Measurements from ENCODE around the gene MAPK1IP1L. TPM values are rescaled to one million over a fixed set of nuclear protein-coding genes. Genes with fewer than 3 reads are reported as not detected.

MAPK1IP1L gene
- total and polyA plus RNA-seq, 4 donors: 28.2 to 101 (median 62.7) TPM

DNA sequence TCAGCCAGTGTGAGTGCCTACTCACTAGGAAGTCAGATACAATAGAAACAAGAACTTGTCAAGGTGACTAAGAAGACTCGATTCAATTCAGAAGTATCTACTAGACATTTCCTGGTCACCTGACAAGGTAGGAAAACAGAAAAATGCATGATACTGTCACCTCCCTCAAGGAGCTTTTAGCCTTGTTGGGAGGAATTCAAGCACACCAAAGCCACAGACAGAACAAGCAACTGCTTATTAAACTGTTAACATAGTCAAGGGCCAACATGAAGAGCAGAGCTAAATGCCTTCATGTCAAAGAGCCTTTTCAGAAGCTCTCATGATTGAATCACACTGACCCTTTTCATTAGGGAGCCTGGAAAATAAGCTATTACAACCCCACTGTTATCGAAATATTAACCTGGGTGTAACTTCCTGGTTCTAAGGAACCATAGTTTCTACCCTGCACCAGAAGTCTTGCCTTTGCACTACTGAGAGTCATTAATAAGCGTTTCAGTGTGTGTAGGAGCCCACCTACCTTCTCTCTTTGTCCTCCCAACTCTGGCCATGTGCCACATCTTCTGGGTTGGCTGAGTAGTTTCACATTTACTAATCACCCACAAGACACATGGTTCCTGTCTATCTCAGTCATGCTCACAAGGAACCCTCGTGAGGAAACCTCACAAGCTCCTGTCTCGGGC lies 46.6 kb downstream of the MAPK1IP1L start:
- ATAC-seq (ENCODE audit: low FRiP score) (no peak), DNase-seq (peak in 1 of 2 donors; percentile 71)
- H3K27ac ChIP-seq (ENCODE audit: low read depth in 1 of 2, low read length in 2 of 2): no peak overlapping the region
- H3K36me3 ChIP-seq (ENCODE audit: control insufficient read depth in 1 of 2, insufficient read depth in 2 of 2, low read length in 1 of 2): no peaks in the 10 kb centered on the region
- H3K4me3 ChIP-seq (ENCODE audit: low read length in 2 of 2): no peak overlapping the region
- no peaks in the 10 kb centered on the region for H3K9me3 ChIP-seq (ENCODE audit: control insufficient read depth, low read length)
- intact Hi-C loops (cut with DNase I): no loop called here
- H3K4me1 ChIP-seq (ENCODE audit: control insufficient read depth in 1 of 2, insufficient read depth in 2 of 2, low read length in 2 of 2): peaks cover 0 to 2% of the 10 kb centered on the region in 2 donors
- H3K27me3 ChIP-seq (ENCODE audit: control insufficient read depth in 1 of 2, insufficient read depth in 2 of 2, low read length in 1 of 2): no peaks in the 10 kb centered on the region
- 92 to 94% methylated on average over 5 of the region's 5 CpGs for WGBS, 2 donors

DNA sequence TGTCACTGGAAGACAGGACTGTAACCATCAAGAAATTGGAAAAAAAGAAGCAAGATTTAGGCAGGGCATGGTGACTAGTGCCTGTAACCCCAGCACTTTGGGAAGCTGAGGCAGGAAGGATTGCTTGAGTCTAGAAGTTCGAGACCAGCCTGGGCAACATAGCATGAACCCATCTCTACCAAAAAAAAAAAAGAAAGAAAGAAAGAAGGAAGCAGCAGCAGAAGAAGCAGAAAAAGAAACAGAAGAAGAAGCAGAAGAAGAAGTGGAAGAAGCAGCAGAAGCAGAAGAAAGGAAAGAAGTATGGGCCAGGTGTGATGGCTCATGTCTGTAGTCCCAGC lies 47.1 kb downstream of the MAPK1IP1L start:
- no peak overlapping the region for H3K4me3 ChIP-seq (ENCODE audit: low read length in 2 of 2)
- no peaks in the 10 kb centered on the region for H3K27me3 ChIP-seq (ENCODE audit: control insufficient read depth in 1 of 2, insufficient read depth in 2 of 2, low read length in 1 of 2)
- no peak overlapping the region for H3K27ac ChIP-seq (ENCODE audit: low read depth in 1 of 2, low read length in 2 of 2)
- no peak for ATAC-seq (ENCODE audit: low FRiP score)
- intact Hi-C loops (cut with DNase I): no loop called here
- H3K9me3 ChIP-seq (ENCODE audit: control insufficient read depth, low read length): no peaks in the 10 kb centered on the region
- DNase-seq: no peak
- H3K4me1 ChIP-seq (ENCODE audit: control insufficient read depth in 1 of 2, insufficient read depth in 2 of 2, low read length in 2 of 2): peaks cover 0 to 3% of the 10 kb centered on the region in 2 donors
- 96 to 100% methylated on average over 1 of the region's 1 CpG for whole genome bisulfite sequencing, 2 donors
- H3K36me3 ChIP-seq (ENCODE audit: control insufficient read depth in 1 of 2, insufficient read depth in 2 of 2, low read length in 1 of 2): no peaks in the 10 kb centered on the region

DNA sequence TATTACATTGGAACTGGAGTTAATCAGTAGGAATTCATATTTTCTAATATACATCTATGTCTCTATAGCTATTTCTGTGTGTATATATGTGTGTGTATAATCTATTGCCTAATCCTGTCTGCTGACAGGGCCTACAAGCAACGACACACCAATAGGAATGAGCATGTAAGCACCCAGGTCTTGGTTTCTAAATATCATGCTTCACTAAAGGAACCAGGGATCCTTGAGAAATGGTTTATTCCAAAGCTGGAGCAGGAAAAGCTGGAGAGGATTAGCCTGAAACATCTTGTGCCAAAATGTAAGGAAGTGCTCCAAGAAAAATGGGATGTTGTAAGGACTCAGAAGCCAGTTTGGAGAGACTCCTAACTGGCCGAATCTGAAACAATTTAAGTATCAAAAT lies 48.3 kb downstream of the MAPK1IP1L start:
- Histone ChIP-seq H3K27ac (ENCODE audit: low read depth in 1 of 2, low read length in 2 of 2) (peak overlapping the region in 1 of 2 donors; percentile 17), H3K9me3 (ENCODE audit: control insufficient read depth, low read length) (peaks cover 2% of the 10 kb centered on the region), H3K36me3 (ENCODE audit: control insufficient read depth in 1 of 2, insufficient read depth in 2 of 2, low read length in 1 of 2) (no peaks in the 10 kb centered on the region), H3K4me3 (ENCODE audit: low read length in 2 of 2) (no peak overlapping the region), H3K27me3 (ENCODE audit: control insufficient read depth in 1 of 2, insufficient read depth in 2 of 2, low read length in 1 of 2) (no peaks in the 10 kb centered on the region), H3K4me1 (ENCODE audit: control insufficient read depth in 1 of 2, insufficient read depth in 2 of 2, low read length in 2 of 2) (peaks cover 0 to 3% of the 10 kb centered on the region in 2 donors)
- ATAC-seq (ENCODE audit: low FRiP score) (no peak), DNase-seq (no peak)
- intact Hi-C loops (cut with DNase I): loop anchor here in 1 of 2 donors (5.0 kb wide), 1 partner anchor 38 kb away; no protein-coding TSS in a partner anchor
- WGBS, 2 donors: 5% methylated on average over 2 of the region's 2 CpGs

DNA sequence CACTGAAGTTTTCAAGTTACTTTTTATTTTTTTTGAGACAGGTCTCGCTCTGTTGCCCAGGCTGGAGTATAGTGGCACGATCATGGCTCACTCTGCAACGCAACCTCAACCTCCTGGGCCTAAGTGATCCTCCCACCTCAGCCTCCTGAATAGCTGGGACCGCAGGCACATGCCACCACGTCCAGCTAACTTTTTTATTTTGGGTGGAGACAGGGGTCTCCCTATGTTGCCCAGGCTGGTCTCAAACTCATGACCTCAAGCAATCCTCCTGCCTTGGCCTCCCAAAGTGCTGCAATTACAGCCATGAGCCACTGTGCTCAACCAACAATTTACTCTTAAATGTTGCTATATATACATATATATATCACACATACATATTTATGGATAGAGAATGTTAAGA lies 50.3 kb downstream of the MAPK1IP1L start:
- H3K27me3 ChIP-seq (ENCODE audit: control insufficient read depth in 1 of 2, insufficient read depth in 2 of 2, low read length in 1 of 2): no peaks in the 10 kb centered on the region
- ATAC-seq (ENCODE audit: low FRiP score): no peak
- peaks cover 2% of the 10 kb centered on the region for H3K9me3 ChIP-seq (ENCODE audit: control insufficient read depth, low read length)
- no peak overlapping the region for H3K4me3 ChIP-seq (ENCODE audit: low read length in 2 of 2)
- H3K27ac ChIP-seq (ENCODE audit: low read depth in 1 of 2, low read length in 2 of 2): peak overlapping the region in 1 of 2 donors; percentile 20
- peak in 1 of 2 donors; percentile 25 for DNase-seq
- intact Hi-C loops (cut with DNase I): loop anchor here in 1 of 2 donors (5.0 kb wide), 1 partner anchor 36 kb away; no protein-coding TSS in a partner anchor
- H3K36me3 ChIP-seq (ENCODE audit: control insufficient read depth in 1 of 2, insufficient read depth in 2 of 2, low read length in 1 of 2): no peaks in the 10 kb centered on the region
- 93% methylated on average over 5 of the region's 5 CpGs for WGBS, 2 donors
- peaks cover 0 to 3% of the 10 kb centered on the region in 2 donors for H3K4me1 ChIP-seq (ENCODE audit: control insufficient read depth in 1 of 2, insufficient read depth in 2 of 2, low read length in 2 of 2)

DNA sequence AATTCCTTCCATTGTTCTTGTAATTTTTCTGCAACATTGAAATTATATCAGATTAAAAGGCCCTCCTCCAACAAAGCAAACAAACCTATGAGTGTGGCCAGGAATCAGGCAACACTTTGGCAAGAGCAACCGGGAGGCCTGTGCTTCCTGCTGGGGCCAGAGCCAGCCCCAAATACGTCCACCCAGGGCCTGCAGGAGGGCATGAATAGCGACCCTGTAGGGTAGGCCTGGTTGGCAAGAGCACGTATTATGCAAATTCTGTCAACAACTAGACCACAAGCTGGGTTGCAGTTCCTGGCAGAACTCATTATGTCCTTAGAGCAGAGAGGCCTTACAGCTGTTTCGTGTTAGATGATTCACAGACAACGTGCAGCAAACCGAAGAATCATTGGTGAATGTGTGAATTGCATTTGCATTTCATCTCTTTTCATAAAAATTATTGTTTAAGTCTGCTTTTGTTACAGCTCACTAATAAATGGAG lies 50.7 kb downstream of the MAPK1IP1L start:
- peaks cover 2% of the 10 kb centered on the region for H3K9me3 ChIP-seq (ENCODE audit: control insufficient read depth, low read length)
- no peak overlapping the region for H3K4me3 ChIP-seq (ENCODE audit: low read length in 2 of 2)
- H3K27me3 ChIP-seq (ENCODE audit: control insufficient read depth in 1 of 2, insufficient read depth in 2 of 2, low read length in 1 of 2): no peaks in the 10 kb centered on the region
- H3K27ac ChIP-seq (ENCODE audit: low read depth in 1 of 2, low read length in 2 of 2): peak overlapping the region in 1 of 2 donors; percentile 83
- H3K4me1 ChIP-seq (ENCODE audit: control insufficient read depth in 1 of 2, insufficient read depth in 2 of 2, low read length in 2 of 2): peaks cover 0 to 3% of the 10 kb centered on the region in 2 donors
- WGBS, 2 donors: 3 to 5% methylated on average over 7 of the region's 7 CpGs
- DNase-seq: peak; percentile 80 to 83
- peak; percentile 89 for ATAC-seq (ENCODE audit: low FRiP score)
- H3K36me3 ChIP-seq (ENCODE audit: control insufficient read depth in 1 of 2, insufficient read depth in 2 of 2, low read length in 1 of 2): no peaks in the 10 kb centered on the region
- intact Hi-C loops (cut with DNase I): loop anchor here in 1 of 2 donors (5.0 kb wide), 1 partner anchor 35 kb away; no protein-coding TSS in a partner anchor

DNA sequence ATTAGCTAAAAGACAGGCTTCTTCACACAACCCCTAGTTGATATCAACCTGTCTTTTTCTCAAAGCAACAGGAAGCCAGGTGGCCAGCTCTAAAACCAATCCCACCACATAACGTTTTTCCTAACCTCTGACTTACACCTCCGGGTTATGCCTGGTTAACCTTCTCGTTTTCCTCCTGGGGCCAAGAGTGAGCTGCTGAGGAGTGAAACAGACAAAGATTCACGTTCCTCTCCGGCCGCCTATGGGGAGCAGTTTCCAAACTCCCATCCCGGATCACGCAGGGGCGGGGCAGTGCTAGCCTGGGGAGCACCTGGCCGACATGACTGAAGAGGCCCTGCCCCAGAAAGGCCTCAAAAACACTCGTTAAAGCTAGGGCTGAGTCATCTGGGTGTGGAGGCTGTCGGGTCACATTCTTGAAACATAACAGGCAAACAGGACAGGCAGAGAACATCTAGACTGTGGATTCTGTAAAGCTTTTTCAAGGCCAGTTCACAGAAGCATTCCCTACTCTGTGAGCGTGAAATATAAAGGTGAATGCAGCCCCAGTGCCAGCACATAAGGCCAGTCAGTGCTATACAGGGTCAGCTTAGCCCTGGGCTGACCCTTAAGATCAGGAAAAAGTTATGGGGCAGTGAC lies 51.7 kb downstream of the MAPK1IP1L start:
- intact Hi-C loops (cut with DNase I): loop anchor here in 1 of 2 donors (5.0 kb wide), 1 partner anchor 34 kb away; no protein-coding TSS in a partner anchor
- no peak overlapping the region for H3K4me3 ChIP-seq (ENCODE audit: low read length in 2 of 2)
- peaks cover 0 to 3% of the 10 kb centered on the region in 2 donors for H3K4me1 ChIP-seq (ENCODE audit: control insufficient read depth in 1 of 2, insufficient read depth in 2 of 2, low read length in 2 of 2)
- H3K27ac ChIP-seq (ENCODE audit: low read depth in 1 of 2, low read length in 2 of 2): peak overlapping the region in 1 of 2 donors; percentile 79
- H3K36me3 ChIP-seq (ENCODE audit: control insufficient read depth in 1 of 2, insufficient read depth in 2 of 2, low read length in 1 of 2): no peaks in the 10 kb centered on the region
- ATAC-seq (ENCODE audit: low FRiP score): peak; percentile 64
- DNase-seq: peak; percentile 77 to 85
- H3K27me3 ChIP-seq (ENCODE audit: control insufficient read depth in 1 of 2, insufficient read depth in 2 of 2, low read length in 1 of 2): no peaks in the 10 kb centered on the region
- WGBS, 2 donors: 63 to 69% methylated on average over 13 of the region's 13 CpGs
- H3K9me3 ChIP-seq (ENCODE audit: control insufficient read depth, low read length): peaks cover 2% of the 10 kb centered on the region

DNA sequence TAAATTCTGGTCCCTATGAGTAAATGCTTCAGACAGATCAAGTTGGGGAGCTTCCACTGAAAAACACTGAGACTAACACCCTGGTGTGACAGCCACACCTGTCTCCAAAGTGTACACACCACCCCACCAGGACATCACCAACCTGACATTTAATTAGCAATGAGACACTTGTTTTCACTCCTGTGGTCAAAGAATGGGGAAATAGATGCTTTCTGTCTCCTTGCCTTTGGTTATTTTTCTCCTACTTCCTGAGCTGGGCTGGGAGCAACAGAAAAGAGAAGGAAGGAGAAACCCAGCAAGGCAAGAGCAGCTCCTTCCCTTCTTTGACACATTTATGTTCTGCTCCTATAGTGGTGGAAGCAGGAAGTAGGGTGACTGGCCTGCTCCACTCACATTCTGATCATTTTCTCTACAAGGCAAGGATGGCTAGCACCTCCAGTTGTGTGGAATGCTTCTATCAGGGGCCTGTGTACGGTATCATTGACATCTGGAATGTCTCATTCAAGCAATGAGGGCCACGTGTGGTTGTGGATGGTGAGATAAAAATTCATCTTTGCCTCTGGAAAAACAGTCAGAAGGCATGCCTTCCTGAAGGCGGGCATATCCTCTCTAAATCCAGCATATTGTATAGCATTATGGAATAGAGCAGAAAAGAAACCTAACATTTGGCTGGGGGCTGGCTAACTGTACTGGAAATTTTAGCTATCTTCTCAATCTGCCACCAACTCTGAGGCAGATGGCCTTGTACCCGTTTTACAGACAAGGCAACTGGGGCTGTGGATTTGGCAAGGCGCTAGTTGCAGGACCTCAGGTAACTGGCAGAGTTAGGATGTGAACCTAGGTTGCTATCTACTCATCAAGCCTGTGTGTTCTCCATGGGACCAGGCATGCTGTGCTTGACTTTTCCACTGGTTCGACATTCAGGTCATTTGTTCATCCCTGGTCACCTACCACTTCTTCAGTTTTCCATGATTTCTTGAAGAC lies 52.8 kb downstream of the MAPK1IP1L start:
- no peak for DNase-seq
- H3K36me3 ChIP-seq (ENCODE audit: control insufficient read depth in 1 of 2, insufficient read depth in 2 of 2, low read length in 1 of 2): no peaks in the 10 kb centered on the region
- WGBS, 2 donors: 96% methylated on average over 6 of the region's 6 CpGs
- ATAC-seq (ENCODE audit: low FRiP score): no peak
- intact Hi-C loops (cut with DNase I): loop anchor here in 1 of 2 donors (5.0 kb wide), 1 partner anchor 33 kb away; no protein-coding TSS in a partner anchor
- peaks cover 0 to 3% of the 10 kb centered on the region in 2 donors for H3K4me1 ChIP-seq (ENCODE audit: control insufficient read depth in 1 of 2, insufficient read depth in 2 of 2, low read length in 2 of 2)
- H3K4me3 ChIP-seq (ENCODE audit: low read length in 2 of 2): no peak overlapping the region
- peaks cover 2% of the 10 kb centered on the region for H3K9me3 ChIP-seq (ENCODE audit: control insufficient read depth, low read length)
- H3K27me3 ChIP-seq (ENCODE audit: control insufficient read depth in 1 of 2, insufficient read depth in 2 of 2, low read length in 1 of 2): no peaks in the 10 kb centered on the region
- H3K27ac ChIP-seq (ENCODE audit: low read depth in 1 of 2, low read length in 2 of 2): peak overlapping the region in 1 of 2 donors; percentile 79

DNA sequence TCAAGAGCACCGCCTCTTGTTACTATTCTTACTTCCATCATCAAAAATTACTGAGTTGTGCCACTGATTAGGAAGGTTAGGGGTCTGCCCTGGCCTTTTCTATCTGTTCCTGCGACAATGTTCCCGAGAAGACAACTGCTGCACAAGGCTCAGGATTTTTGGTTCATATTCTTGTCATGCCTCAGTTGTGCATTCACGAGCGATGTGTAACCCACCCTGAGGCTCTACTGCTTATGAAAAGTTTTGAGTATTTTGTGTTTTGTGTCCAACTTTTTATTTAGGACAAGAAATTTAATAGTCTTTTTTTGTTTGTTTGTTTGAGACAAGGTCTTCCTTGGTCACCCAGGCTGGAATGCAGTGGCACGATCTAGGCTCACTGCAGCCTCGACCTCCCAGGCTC lies 54.5 kb downstream of the MAPK1IP1L start:
- Histone ChIP-seq H3K4me1 (ENCODE audit: control insufficient read depth in 1 of 2, insufficient read depth in 2 of 2, low read length in 2 of 2) (peaks cover 0 to 3% of the 10 kb centered on the region in 2 donors), H3K27ac (ENCODE audit: low read depth in 1 of 2, low read length in 2 of 2) (peak overlapping the region; percentile 3 to 7)
- 62 to 68% methylated on average over 7 of the region's 7 CpGs for whole genome bisulfite sequencing, 2 donors

More for the DNA sequence above, 54.5 kb downstream of the MAPK1IP1L start:
- no peak overlapping the region for H3K4me3 ChIP-seq (ENCODE audit: low read length in 2 of 2)
- H3K9me3 ChIP-seq (ENCODE audit: control insufficient read depth, low read length): peaks cover 2% of the 10 kb centered on the region
- intact Hi-C loops (cut with DNase I): no loop called here
- DNase-seq (no peak), ATAC-seq (ENCODE audit: low FRiP score) (no peak)
- no peaks in the 10 kb centered on the region for H3K27me3 ChIP-seq (ENCODE audit: control insufficient read depth in 1 of 2, insufficient read depth in 2 of 2, low read length in 1 of 2)
- H3K36me3 ChIP-seq (ENCODE audit: control insufficient read depth in 1 of 2, insufficient read depth in 2 of 2, low read length in 1 of 2): no peaks in the 10 kb centered on the region

All from aorta (tissue), 5 donors.